A204.1 (cell line): ENCODE results near the gene PKD1.

Source experiments
- FAIRE-seq: peaks from 2 replicates; lab custom pipeline; 2012; peaks lifted over from hg19 to GRCh38; lab: Jason Lieb, UNC

The PKD1 gene

DNA sequence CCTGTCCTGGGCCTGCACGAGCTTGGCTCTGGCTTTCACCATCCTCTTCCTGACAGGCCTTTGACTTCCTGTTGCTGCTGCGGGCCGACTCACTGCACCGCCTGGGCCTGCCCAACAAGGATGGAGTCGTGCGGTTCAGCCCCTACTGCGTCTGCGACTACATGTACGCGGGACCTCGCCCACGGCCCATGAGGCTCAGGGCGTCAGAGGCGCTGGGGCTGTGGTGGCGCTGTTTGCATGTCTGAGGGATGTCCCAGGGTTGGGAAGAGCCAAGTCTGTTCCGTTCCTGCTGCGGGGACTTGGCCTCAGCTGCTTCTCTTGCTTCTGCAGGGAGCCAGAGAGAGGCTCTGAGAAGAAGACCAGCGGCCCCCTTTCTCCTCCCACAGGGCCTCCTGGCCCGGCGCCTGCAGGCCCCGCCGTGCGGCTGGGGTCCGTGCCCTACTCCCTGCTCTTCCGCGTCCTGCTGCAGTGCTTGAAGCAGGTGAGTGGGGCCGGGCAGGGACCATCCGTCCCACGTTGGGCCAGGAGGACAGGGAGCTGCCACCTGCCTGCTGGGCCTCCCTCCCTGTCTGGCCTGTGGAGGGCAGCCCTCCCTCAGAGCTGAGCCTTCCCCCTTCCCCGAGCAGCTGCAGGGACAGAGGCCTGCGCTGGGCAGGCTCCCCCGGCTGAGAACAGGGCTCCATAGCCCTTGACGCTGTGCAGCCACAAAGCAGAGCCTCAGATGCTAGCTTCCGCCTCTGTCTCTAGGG lies 64.1 kb downstream of the PKD1 start:
- FAIRE-seq = no peak

DNA sequence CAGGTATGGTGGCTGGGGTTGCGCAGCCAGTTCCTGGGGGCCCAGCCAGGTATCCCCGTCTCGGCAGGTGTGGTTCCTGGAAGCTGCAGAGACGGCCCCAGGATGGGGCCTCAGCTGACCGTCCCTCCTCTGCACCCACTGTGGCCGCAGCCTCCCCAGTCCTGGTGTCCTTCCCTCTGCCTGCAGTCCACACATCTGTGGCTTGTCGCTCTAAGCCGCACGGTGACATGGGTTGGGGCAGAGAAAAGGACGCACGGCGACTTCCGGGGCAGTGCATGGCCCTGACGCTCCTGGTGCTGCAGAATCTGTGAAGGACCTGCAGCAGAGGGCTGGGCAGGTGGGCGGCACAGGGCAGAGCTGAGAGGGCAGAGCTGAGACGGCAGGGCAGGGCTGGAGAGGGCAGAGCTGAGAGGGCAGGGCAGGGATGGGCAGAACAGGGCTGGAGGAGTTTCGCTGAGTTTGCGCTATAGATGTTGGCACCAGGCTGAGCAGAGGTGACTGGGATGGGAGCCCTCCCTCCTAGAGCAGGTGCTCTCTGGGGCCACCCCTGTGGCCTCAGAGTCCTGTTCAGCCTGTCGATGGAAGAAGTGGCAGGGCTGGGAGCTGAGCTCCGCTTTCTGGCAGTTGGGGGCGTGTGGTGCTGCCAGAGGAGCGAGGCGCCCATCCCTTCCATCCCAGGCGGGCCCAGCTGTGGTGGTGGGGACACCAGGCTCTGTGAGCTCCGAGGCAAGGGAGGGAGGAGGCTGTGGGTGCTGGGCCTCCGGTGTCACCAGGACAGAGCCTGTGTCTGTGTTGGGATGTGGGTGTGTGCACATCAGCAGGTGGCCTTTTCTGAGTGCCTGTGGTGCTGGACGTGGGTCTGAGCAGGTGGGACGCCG lies 64.9 kb downstream of the PKD1 start:
- FAIRE-seq = no peak

DNA sequence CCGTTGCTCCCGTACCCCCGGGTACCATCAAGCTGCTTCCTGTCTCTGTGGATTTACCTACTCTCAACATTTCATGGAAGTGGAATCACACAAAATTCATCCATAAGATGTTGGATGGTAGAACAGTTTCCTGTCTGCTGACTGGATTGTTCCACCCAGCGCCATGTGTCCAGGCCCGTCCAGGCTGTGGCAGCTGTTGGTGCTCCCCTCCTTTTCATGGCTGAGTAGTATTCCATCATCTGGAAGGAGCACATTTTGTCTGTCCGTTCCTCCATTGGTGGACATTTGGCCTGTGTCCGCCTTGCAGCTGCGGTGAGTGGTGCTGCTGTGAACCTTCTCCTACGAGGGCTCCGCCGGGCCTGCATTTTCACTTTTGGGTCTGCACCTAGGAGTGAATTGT lies 69.6 kb downstream of the PKD1 start:
- no peak for FAIRE-seq

DNA sequence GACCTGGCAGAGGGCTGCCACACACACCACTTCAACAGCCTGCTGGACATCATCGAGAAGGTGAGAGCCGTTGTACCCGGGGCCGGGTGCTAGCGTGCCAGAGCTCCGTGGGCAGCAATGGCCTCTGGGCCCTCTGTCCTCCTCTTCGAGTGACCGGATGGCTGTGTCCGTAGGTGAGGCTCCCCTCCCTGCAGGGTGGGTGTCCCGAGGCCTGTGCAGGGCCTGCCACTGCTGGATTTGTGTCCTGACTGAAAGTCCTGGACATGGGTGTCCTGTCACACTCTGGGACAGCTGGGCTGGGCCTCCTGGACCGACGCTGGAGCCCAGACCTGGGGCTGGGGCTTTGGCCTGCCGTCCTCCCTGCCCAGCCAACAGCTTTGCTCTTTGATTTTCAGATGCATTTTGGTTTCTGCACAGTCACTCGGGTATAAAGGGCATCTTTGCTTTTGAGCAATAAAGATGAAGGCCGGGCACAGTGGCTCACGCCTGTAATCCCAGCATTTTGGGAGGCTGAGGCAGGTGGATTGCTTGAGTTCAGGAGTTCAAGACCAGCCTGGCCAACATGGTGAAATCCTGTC lies 71.2 kb downstream of the PKD1 start:
- no peak for FAIRE-seq

DNA sequence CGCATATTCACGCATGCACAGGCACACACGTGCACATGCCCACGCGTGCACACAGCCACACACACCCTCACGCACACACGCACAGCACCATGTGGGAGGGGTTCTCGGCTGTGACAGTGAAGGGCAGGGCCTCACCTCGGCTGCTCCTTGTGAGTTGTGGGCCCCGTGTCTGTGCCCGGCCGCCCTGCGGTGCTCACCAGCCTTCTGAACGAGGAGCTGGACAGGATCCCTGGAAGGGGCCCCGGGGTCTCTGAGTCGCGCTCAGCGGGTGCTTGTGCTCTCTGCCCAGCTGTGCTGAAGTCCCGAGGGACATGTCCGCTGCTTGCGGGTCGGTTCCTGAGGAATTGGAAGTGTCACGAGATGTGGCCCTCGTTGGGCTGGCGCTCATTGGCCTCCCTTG lies 71.8 kb downstream of the PKD1 start:
- no peak for FAIRE-seq

DNA sequence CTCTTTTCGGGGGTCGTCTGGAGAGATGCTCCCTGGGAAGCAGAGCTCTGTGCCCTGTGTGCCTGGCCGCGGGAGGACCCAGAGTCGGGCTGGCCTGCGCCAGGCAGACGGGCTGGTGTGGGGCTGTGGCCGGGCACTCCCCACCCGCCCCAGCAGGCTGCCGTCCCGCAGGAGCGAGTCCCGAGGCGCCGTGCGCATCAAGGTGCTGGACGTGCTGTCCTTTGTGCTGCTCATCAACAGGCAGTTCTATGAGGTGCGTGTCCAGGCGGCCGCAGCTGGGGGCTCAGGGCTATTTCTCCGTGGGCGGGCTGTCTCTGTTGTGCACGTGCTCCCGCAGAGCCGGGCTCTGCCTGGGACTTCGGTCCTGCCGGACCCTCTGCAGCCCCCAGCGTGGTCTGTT lies 72.9 kb downstream of the PKD1 start:
- FAIRE-seq = no peak

DNA sequence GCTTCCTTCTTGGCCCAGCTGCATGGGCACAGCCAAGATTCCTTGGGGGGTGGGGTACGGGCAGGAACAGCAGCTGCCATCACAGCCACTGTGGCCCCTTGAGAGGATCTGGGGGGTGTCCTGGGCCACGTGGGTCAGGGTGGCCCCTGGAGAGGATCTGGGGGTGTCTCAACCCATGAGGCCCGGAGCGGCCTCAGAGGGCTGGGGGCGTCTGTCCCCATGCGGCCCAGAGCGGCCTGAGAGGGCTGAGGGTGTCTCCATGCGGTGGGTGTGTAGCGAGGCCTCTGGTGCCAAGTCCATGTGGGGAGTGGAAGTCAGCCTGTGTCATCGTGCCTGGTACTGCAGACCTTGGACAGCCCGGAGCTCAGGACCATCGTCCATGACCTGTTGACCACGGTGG lies 74.2 kb downstream of the PKD1 start:
- no peak for FAIRE-seq

DNA sequence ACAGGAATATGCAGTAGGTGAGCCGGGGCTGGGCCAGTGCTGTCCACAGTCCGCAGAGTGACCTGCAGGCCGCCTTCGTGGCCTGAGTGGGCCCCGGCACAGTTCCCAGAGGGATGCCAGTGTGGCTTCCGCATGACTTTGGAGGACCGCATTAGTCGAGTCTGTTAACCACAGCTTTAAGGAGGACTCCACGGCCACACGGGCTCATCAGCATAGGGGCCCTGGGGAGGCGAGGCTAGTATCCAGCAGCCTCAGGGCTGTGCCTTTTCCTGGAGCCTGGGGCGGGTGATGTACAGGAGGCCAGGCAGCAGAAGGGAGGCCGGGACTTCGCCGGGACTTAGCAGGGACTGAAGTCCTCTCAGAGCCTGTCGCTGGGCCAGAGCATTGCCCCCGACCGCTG lies 74.7 kb downstream of the PKD1 start:
- no peak for FAIRE-seq

DNA sequence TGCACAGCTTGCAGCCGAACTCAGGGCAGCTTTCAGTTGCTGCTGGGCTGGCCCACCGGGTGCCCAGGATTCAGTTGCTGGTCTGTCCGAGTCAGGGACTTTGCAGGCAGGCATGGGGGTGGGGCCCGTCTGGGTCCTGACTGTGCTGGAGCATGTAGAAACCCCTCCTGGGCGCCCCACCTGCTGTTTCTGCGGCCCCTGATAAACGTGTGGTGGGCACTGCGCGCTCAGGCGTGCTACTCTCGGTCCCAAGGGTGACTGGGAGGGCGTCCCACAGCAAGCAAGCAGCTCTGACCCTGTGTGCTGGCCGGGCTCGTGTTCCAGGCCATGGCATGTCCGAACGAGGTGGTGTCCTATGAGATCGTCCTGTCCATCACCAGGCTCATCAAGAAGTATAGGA lies 75.4 kb downstream of the PKD1 start:
- FAIRE-seq = no peak

DNA sequence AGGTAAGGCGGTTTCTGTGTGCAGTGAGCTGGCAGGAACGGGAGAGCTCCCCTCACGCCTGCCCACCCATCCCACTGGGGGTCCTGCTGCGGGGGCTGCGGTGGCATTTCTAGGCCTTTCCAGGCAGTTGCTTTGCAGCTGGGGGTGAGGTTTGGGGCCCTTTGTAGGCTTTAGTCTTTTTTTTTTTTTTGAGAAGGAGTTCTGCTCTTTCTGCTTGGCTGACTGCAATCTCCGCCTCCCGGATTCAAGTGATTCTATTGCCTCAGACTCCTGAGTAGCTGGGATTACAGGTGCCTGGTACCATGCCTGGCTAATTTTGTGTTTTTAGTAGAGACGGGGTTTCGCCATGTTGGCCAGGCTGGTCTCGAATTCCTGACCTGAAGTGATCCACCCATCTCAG lies 76.8 kb downstream of the PKD1 start:
- no peak for FAIRE-seq

DNA sequence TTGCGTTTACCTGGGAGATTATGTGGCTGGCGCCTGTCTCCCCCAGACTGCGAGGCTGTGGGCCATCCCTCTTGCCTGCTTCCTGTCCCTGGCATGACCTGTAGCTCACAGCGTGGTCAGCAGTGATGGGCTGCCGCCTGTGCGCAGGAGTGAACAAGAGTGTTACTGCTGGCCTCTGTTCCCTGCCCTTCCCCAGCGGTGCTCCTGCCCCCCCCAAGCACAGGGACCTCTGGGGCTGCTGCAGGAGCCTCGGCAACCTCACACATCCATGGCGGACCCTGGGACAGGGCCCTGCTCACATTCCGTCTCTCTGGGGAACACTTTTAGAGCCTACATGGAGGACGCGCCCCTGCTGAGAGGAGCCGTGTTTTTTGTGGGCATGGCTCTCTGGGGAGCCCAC lies 77.3 kb downstream of the PKD1 start:
- FAIRE-seq = no peak

DNA sequence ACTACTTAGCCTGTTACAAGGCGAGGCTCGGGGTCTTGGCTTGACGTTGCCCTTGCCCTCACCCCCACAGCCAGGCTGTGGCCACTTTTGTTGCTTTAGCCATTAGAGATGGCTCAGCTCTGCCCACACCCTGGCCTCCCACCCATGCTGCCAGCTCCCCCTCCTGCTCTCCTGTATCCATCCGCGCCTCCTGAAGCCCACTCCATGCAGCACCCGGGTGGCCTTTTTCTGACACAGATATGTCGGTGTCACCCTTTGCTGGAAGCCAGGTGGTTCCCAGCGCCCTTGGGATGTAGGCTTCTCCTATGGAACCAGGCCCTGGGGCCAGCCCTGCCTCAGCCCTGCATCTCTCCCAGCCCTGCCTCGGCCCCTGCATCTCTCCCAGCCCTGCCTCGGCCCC lies 78.3 kb downstream of the PKD1 start:
- FAIRE-seq = no peak

DNA sequence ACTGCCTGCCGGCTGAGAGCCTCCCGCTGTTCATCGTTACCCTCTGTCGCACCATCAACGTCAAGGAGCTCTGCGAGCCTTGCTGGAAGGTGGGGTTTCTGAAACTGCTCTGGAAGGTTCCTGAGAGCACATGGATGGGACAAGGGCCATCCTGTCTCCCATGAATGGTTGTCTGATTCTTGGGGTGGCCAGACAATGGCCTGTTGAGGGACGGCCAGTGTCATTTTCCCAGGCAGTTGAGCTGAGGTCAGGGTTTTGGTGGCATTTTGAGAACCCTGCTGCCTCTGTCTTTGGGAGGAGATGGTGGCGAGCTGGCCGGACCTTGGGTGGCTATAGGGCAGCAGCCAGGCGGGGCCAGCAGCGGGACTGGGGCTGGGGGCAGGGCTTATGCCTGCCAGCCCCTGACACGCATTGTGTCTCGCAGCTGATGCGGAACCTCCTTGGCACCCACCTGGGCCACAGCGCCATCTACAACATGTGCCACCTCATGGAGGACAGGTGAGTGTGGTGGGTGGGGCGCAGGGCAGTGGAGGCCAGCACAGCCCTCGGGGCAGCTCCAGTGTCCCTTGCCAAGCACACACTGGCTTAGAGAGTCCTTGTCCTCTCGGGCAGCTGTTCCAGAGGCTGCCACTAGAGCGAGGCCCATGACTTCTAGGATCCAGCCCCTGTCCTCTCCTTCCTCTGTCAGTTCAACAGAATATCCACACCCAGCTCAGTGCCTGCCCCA lies 78.9 kb downstream of the PKD1 start:
- FAIRE-seq = no peak

DNA sequence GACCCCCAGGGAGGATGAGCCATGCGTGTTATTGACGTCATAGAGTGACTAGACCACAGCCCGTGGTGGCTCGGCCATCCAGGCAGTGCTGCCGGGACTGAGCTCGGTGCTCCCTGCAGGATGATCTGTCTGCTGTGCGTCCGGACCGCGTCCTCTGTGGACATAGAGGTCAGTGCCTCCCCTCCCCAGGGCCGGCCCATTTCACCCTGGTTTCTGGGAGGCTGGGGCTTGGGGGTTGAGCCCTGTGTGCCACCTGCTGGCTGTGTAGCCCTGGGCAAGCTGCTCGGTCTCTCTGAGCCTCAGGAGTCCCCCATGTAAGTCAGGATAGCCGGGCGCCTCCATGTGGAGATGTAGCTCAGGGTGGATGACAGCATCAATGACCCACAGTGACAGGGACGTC lies 79.6 kb downstream of the PKD1 start:
- FAIRE-seq = no peak

DNA sequence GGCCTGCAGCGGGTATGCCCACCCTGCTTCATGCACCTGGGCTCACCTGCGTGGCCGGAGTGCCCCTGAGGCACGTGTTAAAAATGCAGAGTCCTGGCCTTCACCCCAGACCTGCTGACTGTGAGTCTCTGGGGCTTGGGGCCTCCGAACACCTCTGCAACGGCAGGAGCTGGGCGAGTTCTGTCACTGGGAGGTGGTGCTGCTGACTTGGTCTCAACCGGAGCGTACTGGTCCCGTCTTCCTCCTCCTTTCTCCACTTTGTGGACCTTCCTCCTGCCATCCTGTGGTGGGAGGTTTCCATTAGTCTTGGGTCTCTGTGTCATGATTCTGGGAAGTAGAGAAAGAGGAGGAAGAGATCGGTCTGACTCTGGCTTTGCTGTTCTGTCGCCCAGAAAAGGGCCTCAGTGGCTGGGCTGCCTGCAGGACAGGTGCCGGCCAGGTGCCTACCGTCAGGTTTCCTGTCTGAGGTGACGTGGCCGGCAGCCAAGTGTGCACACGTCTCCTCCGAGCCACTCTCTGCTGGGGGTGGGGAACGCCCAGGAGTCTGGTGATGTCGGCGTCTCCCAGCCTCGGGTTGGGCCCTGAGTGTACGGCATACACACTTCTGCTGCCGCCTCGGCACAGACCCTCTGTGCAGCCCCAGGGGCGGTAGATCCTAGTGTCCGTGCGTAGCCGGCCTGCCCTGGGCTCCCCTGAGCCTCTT lies 81.0 kb downstream of the PKD1 start:
- no peak for FAIRE-seq

DNA sequence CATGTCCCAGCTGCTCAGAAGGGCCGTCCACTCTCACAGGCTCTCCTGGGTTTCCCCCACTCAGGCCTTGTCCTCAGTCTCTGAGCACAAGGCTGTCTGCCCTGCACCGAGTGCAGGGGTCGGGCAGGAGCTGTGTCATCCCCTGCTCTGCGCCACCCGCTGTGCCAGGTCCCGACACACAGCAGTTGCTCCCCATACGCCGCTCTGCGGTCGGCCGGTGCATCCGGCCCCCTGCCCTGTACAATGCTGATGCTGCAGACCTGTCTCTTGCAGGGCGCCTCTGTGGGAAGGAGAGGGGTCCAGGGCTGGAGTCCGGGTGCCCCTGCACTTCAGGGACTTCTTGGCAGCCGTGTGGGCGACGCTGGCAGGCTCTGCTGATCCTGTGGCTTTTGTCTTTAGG lies 81.8 kb downstream of the PKD1 start:
- FAIRE-seq = no peak

DNA sequence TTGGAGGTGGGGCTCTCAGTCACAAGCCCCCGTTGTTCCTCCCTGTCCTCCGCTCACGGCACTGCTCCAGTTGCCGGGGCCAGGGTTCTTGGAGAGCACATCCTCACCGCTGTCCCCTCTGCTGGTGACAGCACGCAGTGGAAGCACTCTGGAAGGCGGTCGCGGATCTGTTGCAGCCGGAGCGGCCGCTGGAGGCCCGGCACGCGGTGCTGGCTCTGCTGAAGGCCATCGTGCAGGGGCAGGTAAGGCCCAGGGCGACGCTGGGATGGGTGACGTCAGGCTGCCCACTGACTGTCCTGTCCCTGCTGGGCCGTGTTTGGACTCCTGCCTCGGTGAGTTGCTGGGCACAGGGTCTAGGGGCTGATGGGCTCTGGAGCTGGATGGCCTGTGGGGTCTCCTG lies 82.5 kb downstream of the PKD1 start:
- no peak for FAIRE-seq

DNA sequence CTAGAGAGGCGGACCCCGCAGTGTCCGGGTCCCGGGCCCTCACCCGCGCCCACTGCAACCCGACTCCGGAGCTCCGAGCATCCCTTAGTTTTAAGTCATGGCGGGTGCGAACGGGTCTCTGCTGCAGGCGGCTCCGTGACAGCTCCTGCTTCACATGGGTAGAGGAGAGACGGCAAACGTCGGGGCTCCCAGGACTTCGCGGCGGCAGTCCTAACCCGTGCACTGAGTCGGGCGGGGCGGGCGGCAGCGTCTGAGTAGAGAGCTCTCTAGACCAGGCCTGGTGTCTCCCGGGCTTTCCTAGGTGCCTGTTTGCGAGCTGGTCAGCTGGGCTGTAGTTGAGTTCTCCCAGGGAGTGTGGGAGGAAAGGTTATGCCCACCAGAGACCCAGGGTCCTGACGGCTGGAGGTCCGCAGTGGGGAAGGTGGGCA lies 87.6 kb downstream of the PKD1 start:
- FAIRE-seq = no peak

DNA sequence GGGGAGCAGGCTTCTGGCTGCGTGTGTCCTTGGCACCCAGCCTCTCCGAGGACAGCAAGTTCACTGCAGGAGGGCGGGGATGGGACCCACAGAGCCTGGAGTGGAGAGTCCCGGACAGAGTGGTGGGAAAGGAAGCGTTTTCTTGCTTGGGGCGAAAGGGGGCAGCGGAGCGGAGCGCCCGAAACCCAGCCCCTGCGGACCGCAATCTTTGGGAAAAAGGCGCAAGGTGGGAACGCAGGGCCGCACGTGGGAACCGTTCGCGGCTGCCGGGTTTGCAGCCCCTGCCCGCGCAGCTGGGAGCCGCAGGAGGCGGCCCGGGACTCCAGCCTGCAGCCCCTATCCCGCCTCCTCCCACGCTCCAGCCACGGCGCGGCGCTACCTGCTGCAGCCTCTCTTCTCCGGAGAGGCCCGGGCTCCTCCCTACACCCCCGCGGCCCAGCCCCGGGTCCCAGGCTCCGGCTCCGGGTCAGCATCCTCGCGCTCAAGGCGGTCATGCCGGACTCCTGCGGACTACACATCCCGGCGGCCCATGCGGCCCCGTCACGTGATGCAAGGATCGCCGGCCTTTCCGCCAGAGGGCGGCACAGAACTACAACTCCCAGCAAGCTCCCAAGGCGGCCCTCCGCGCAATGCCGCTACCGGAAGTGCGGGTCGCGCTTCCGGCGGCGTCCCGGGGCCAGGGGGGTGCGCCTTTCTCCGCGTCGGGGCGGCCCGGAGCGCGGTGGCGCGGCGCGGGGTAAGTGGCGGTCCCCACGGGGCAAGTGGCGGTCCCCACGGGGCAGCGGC lies 88.2 kb downstream of the PKD1 start, which contains the start of the genes NTHL1 and TSC2:
TSS of gene NTHL1 (minus strand) at position 505 of the 786 bp plus-strand sequence. CDS start at position 494, 11 bp downstream.
TSS of gene TSC2 (plus strand) at position 656 of the 786 bp plus-strand sequence. CDS start 631 bp downstream, outside the sequence.
- no peak for FAIRE-seq

DNA sequence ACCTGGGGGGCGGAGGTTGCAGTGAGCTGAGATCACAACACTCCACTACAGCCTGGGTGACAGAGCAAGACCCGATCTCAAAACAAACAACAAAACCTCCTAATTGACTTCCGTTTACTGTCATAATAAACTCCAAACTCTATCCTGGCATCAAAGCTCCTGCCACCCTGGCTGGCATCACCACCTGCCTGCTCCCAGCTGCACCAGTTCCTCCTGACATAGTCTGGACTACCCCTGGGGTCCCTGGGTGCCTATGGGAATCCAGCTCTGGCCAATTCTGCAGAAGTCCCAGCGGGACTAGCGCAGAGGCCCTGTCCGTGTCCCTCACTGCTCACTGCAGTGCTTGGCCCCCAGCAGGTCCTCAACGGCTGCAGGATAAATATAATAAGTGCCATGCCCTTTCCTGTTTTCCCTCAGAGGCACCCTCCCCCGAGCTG lies 88.8 kb downstream of the PKD1 start:
- no peak for FAIRE-seq
